Measurements from ENCODE around the gene AGL.
A peak's percentile ranks its signal among the peaks of the same experiment; 100 is the strongest.
"Not testable (repeated sequence)": the region's sequence is repeated elsewhere in the genome, so short reads cannot be mapped to it uniquely, and the experiment has no call there.

Gene AGL

DNA sequence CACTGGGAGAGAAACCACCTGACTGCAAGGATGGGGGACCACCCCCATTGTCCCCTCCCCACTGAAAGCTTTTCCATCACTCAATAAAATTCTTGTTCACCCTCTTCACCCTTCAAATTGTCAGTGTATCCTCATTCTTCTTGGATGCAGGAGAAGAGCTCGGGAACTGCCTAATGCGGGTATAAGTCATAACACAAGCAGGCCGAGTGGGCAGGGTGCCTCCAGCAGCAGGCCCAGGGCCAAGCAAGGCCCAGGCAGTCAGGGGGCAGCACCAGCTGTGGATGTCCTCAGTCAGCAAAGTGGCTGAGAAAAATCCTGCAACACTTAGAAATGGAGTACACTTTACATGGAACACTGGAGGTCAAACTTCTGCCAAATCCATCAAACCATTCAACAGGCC lies 85.9 kb downstream of the AGL start:
- no peaks in the 10 kb centered on the region for H3K27me3 ChIP-seq (ENCODE audit: insufficient read depth, low read length)
- no peaks in the 10 kb centered on the region for H3K36me3 ChIP-seq (ENCODE audit: insufficient read depth, low read length)
- no peaks in the 10 kb centered on the region for H3K79me2 ChIP-seq (ENCODE audit: control insufficient read depth, insufficient read depth, low read length, unreplicated experiment)
- no peak overlapping the region for H3K27ac ChIP-seq (ENCODE audit: low read depth, low read length)
- H3K4me3 ChIP-seq (ENCODE audit: low read depth, low read length): no peak overlapping the region
- no peak overlapping the region for H2AFZ ChIP-seq (ENCODE audit: low read length, unreplicated experiment)
- H3K4me1 ChIP-seq (ENCODE audit: control insufficient read depth, insufficient read depth, low read length, unreplicated experiment): no peaks in the 10 kb centered on the region

- 0 out of 2 replicates have a peak overlapping the region, but pooled peaks have one; percentile 24 for H3K27ac ChIP-seq (ENCODE audit: low read depth, low read length)
- H3K4me3 ChIP-seq (ENCODE audit: low read depth, low read length): no peak overlapping the region
- H3K27me3 ChIP-seq (ENCODE audit: insufficient read depth, low read length): no peaks in the 10 kb centered on the region
- H3K36me3 ChIP-seq (ENCODE audit: insufficient read depth, low read length): no peaks in the 10 kb centered on the region
- H3K4me1 ChIP-seq (ENCODE audit: control insufficient read depth, insufficient read depth, low read length, unreplicated experiment): peaks cover 5% of the 10 kb centered on the region
- H3K79me2 ChIP-seq (ENCODE audit: control insufficient read depth, insufficient read depth, low read length, unreplicated experiment): no peaks in the 10 kb centered on the region
- H2AFZ ChIP-seq (ENCODE audit: low read length, unreplicated experiment): no peak overlapping the region
Measured at GRCh38 chr1:99942723-99943122, 92.6 kb downstream of the AGL start.

DNA sequence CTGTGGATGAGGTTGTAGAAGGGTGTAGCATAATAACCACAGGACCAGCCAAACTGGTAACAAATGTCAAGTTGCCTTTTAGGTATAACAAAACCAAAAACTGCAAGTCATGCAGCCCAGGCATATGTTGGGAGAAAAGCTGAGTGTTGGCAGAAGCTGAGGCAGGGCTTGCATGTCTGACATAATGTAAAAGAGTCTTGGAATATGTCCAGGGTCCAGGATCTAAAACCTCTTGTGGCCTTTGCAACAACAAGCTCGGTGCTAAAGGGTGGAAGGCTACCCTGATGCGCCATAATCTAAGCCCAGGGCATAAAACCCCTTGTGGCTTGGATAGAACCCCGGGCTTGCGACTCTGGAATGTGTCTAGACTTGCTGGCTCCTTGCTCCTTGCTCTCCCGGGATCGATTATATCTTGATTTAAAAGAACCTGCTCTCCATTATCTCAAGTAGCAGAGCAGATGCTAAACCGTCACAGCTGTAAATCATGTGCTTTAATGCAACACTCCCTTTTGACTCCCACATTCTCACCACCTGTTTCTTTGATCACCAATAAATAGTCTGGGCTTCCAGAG lies 93.1 kb downstream of the AGL start:
- no peaks in the 10 kb centered on the region for H3K36me3 ChIP-seq (ENCODE audit: insufficient read depth, low read length)
- no peak overlapping the region for H3K4me3 ChIP-seq (ENCODE audit: low read depth, low read length)
- H2AFZ ChIP-seq (ENCODE audit: low read length, unreplicated experiment): peak overlapping the region; percentile 40
- no peaks in the 10 kb centered on the region for H3K79me2 ChIP-seq (ENCODE audit: control insufficient read depth, insufficient read depth, low read length, unreplicated experiment)
- 0 out of 2 replicates have a peak overlapping the region, but pooled peaks have one; percentile 24 for H3K27ac ChIP-seq (ENCODE audit: low read depth, low read length)
- no peaks in the 10 kb centered on the region for H3K27me3 ChIP-seq (ENCODE audit: insufficient read depth, low read length)
- peaks cover 5% of the 10 kb centered on the region for H3K4me1 ChIP-seq (ENCODE audit: control insufficient read depth, insufficient read depth, low read length, unreplicated experiment)

DNA sequence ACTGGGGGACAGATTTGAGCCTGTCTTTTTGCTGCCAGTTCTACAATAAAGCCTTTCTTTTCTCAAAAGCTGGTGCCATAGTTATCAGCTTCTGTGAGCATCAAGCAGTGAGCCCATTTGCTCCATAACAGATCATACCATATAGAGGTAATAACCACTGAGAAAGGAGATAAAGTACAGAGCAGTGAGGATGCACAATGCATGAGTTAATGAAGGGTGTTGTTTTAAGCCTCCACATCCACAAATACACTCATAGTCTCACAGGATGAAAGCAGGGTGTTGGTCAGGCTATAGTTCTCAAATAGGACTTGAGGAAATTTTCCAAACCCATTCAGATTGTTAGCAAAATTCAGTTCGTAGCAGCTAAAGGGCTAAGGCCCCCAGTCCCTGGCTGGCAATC lies 94.0 kb downstream of the AGL start:
- no peak overlapping the region for H3K27ac ChIP-seq (ENCODE audit: low read depth, low read length)

GRCh38 chr1:99945174-99945573 lies 95.0 kb downstream of the AGL start:
- Histone ChIP-seq H3K27me3 (ENCODE audit: insufficient read depth, low read length) (no peaks in the 10 kb centered on the region), H3K79me2 (ENCODE audit: control insufficient read depth, insufficient read depth, low read length, unreplicated experiment) (no peaks in the 10 kb centered on the region), H2AFZ (ENCODE audit: low read length, unreplicated experiment) (no peak overlapping the region), H3K27ac (ENCODE audit: low read depth, low read length) (no peak overlapping the region), H3K4me1 (ENCODE audit: control insufficient read depth, insufficient read depth, low read length, unreplicated experiment) (peaks cover 5% of the 10 kb centered on the region), H3K4me3 (ENCODE audit: low read depth, low read length) (no peak overlapping the region), H3K36me3 (ENCODE audit: insufficient read depth, low read length) (no peaks in the 10 kb centered on the region)

More for the DNA sequence above, 94.0 kb downstream of the AGL start:
- Histone ChIP-seq H3K27me3 (ENCODE audit: insufficient read depth, low read length) (no peaks in the 10 kb centered on the region), H2AFZ (ENCODE audit: low read length, unreplicated experiment) (no peak overlapping the region), H3K36me3 (ENCODE audit: insufficient read depth, low read length) (no peaks in the 10 kb centered on the region), H3K79me2 (ENCODE audit: control insufficient read depth, insufficient read depth, low read length, unreplicated experiment) (no peaks in the 10 kb centered on the region), H3K4me3 (ENCODE audit: low read depth, low read length) (no peak overlapping the region), H3K4me1 (ENCODE audit: control insufficient read depth, insufficient read depth, low read length, unreplicated experiment) (peaks cover 5% of the 10 kb centered on the region)

GRCh38 chr1:99950486-99950885 lies 100.3 kb downstream of the AGL start:
- Histone ChIP-seq H3K4me3 (ENCODE audit: low read depth, low read length) (no peak overlapping the region), H3K27ac (ENCODE audit: low read depth, low read length) (no peak overlapping the region), H3K36me3 (ENCODE audit: insufficient read depth, low read length) (no peaks in the 10 kb centered on the region), H2AFZ (ENCODE audit: low read length, unreplicated experiment) (no peak overlapping the region), H3K27me3 (ENCODE audit: insufficient read depth, low read length) (no peaks in the 10 kb centered on the region), H3K4me1 (ENCODE audit: control insufficient read depth, insufficient read depth, low read length, unreplicated experiment) (no peaks in the 10 kb centered on the region), H3K79me2 (ENCODE audit: control insufficient read depth, insufficient read depth, low read length, unreplicated experiment) (no peaks in the 10 kb centered on the region)

DNA sequence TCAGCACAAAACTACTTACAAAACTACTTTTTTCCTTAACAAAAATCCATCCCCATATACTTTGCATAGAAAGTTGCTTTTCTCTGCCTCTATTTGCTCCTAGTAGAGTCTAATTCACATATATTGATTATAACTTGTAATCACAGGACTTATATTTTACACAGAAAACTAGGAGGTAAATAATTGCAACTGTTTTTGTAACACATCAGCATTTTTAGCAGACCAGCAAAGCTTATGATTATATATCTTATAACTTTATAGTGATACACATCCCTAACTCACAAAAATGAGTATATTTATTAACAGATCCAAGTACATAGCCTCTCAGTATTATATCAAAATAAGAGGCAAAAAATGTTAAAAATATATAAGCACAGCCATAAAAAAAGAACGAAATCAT lies 102.4 kb downstream of the AGL start:
- Histone ChIP-seq H3K4me1 (ENCODE audit: control insufficient read depth, insufficient read depth, low read length, unreplicated experiment) (peaks cover 10% of the 10 kb centered on the region), H3K36me3 (ENCODE audit: insufficient read depth, low read length) (no peaks in the 10 kb centered on the region), H3K4me3 (ENCODE audit: low read depth, low read length) (no peak overlapping the region), H3K79me2 (ENCODE audit: control insufficient read depth, insufficient read depth, low read length, unreplicated experiment) (no peaks in the 10 kb centered on the region), H3K27me3 (ENCODE audit: insufficient read depth, low read length) (no peaks in the 10 kb centered on the region), H3K27ac (ENCODE audit: low read depth, low read length) (no peak overlapping the region), H2AFZ (ENCODE audit: low read length, unreplicated experiment) (no peak overlapping the region)

GRCh38 chr1:99955375-99955774 lies 105.2 kb downstream of the AGL start:
- Histone ChIP-seq H3K27ac (ENCODE audit: low read depth, low read length) (no peak overlapping the region), H3K4me1 (ENCODE audit: control insufficient read depth, insufficient read depth, low read length, unreplicated experiment) (peaks cover 10% of the 10 kb centered on the region), H3K36me3 (ENCODE audit: insufficient read depth, low read length) (no peaks in the 10 kb centered on the region), H3K27me3 (ENCODE audit: insufficient read depth, low read length) (no peaks in the 10 kb centered on the region), H2AFZ (ENCODE audit: low read length, unreplicated experiment) (no peak overlapping the region), H3K4me3 (ENCODE audit: low read depth, low read length) (no peak overlapping the region), H3K79me2 (ENCODE audit: control insufficient read depth, insufficient read depth, low read length, unreplicated experiment) (no peaks in the 10 kb centered on the region)

DNA sequence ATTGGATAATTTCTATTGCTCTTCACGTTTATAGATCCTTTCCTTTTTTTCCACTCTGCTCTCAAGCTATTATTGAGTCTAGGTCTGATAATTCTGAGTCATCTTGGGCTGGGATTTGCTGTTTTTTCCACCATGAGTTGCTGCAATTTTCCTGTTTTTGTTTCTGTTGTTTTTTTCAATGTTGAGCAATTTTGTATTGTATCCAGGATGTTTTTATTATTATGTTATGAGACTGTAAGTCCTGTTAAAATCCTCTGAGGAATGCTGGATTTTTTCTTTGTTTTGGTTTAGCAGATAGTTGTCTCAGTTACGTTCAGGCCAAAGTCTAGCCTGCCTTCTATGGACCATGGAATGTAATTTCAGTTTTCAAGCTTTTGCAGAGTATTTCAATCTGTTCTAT lies 106.6 kb downstream of the AGL start:
- Histone ChIP-seq H3K36me3 (ENCODE audit: insufficient read depth, low read length) (no peaks in the 10 kb centered on the region), H2AFZ (ENCODE audit: low read length, unreplicated experiment) (peak overlapping the region; percentile 37), H3K4me1 (ENCODE audit: control insufficient read depth, insufficient read depth, low read length, unreplicated experiment) (peaks cover 10% of the 10 kb centered on the region), H3K27me3 (ENCODE audit: insufficient read depth, low read length) (no peaks in the 10 kb centered on the region), H3K79me2 (ENCODE audit: control insufficient read depth, insufficient read depth, low read length, unreplicated experiment) (no peaks in the 10 kb centered on the region), H3K4me3 (ENCODE audit: low read depth, low read length) (peak overlapping the region; percentile 25), H3K27ac (ENCODE audit: low read depth, low read length) (peak overlapping the region; percentile 71)

- H3K4me3 ChIP-seq (ENCODE audit: low read depth, low read length): no peak overlapping the region
- no peaks in the 10 kb centered on the region for H3K27me3 ChIP-seq (ENCODE audit: insufficient read depth, low read length)
- H3K4me1 ChIP-seq (ENCODE audit: control insufficient read depth, insufficient read depth, low read length, unreplicated experiment): peaks cover 15% of the 10 kb centered on the region
- no peaks in the 10 kb centered on the region for H3K36me3 ChIP-seq (ENCODE audit: insufficient read depth, low read length)
- H3K27ac ChIP-seq (ENCODE audit: low read depth, low read length): no peak overlapping the region
- no peak overlapping the region for H2AFZ ChIP-seq (ENCODE audit: low read length, unreplicated experiment)
- H3K79me2 ChIP-seq (ENCODE audit: control insufficient read depth, insufficient read depth, low read length, unreplicated experiment): no peaks in the 10 kb centered on the region
Measured at GRCh38 chr1:99957818-99958217, 107.7 kb downstream of the AGL start.

DNA sequence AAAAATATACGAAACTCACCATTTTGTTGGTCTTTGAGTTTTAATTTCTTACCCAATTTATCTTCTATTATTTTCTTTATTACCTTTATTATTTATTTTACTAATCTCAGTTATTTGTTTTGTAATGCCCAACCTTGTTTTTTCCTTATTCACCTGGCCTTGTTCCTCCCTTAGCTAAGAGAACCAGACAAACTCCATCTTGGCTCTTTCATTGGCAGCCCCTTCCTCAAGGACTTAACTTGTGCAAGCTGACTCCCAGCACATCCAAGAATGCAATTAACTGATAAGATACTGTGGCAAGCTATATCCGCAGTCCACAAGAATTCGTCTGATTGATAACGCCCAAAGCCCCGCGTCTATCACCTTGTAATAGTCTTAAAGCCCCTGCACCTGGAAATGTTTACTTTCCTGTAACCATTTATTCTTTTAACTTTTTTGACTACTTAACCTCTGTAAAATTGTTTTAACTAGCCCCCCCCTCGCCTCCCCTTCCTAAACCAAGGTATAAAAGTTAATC lies 109.1 kb downstream of the AGL start:
- peaks cover 24% of the 10 kb centered on the region for H3K4me1 ChIP-seq (ENCODE audit: control insufficient read depth, insufficient read depth, low read length, unreplicated experiment)
- H3K27ac ChIP-seq (ENCODE audit: low read depth, low read length); H3K4me3 ChIP-seq (ENCODE audit: low read depth, low read length): not testable (repeated sequence)

More for the DNA sequence above, 109.1 kb downstream of the AGL start:
- not testable (repeated sequence) for H3K79me2 ChIP-seq (ENCODE audit: control insufficient read depth, insufficient read depth, low read length, unreplicated experiment); H2AFZ ChIP-seq (ENCODE audit: low read length, unreplicated experiment); H3K27me3 ChIP-seq (ENCODE audit: insufficient read depth, low read length); H3K36me3 ChIP-seq (ENCODE audit: insufficient read depth, low read length)

Data from ACC112 (cell line).